Tibial nerve (tissue), 4 donors: Measurements from ENCODE around the gene DCAF8L2.

ENCODE experiments used
- EP300 ChIP-seq, 2 donors: sonication (generic); formaldehyde crosslinking; IDR thresholded peaks; one replicate each; pipeline ENCODE4 v1.6.1; 2017; ENCODE audit warnings: antibody characterized with exemption in 2 of 2, mild to moderate bottlenecking in 1 of 2
- POLR2A ChIP-seq, 2 donors: fragments of 450-650 bp; IDR thresholded peaks; one replicate each; pipeline ENCODE4 v1.6.1; 2017; ENCODE audit warnings: antibody characterized with exemption in 2 of 2, mild to moderate bottlenecking in 2 of 2, moderate library complexity in 2 of 2
- TF ChIP-seq, protein P1 (sequence below), 5 experiments: fragments of 200-600 bp in 3 of 5; fragments of 450-650 bp in 2 of 5; sonication (generic) in 3 of 5; IDR thresholded peaks; one replicate each; pipeline ENCODE4 v1.5.1; 2016 to 2019; ENCODE audit warnings: antibody characterized with exemption in 5 of 5, mild to moderate bottlenecking in 3 of 5, moderate library complexity in 2 of 5

DNA sequence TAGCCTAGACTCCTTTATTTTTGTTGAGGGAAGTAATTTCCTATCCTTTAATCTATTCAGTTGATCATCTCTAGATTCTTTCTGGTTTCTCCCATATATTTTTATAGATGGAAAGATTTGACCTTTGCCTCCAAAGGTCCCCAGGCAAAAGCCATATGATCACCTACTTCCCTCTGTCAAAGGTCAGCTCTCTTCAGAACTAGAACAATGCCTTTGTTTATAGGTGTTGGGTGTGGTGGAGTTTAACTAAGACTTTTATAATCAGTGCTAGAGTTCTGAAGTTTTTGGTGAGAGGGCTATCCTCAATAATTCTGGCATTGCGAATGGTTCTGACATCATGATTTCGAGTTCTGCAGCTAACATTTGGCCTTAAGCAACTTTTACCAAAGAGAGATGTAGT lies 19.0 kb upstream of the DCAF8L2 start:
- TF ChIP-seq, protein P1, sequence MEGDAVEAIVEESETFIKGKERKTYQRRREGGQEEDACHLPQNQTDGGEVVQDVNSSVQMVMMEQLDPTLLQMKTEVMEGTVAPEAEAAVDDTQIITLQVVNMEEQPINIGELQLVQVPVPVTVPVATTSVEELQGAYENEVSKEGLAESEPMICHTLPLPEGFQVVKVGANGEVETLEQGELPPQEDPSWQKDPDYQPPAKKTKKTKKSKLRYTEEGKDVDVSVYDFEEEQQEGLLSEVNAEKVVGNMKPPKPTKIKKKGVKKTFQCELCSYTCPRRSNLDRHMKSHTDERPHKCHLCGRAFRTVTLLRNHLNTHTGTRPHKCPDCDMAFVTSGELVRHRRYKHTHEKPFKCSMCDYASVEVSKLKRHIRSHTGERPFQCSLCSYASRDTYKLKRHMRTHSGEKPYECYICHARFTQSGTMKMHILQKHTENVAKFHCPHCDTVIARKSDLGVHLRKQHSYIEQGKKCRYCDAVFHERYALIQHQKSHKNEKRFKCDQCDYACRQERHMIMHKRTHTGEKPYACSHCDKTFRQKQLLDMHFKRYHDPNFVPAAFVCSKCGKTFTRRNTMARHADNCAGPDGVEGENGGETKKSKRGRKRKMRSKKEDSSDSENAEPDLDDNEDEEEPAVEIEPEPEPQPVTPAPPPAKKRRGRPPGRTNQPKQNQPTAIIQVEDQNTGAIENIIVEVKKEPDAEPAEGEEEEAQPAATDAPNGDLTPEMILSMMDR (IDR thresholded peaks at IDR 0.05): no peak
- no peak for TF ChIP-seq POLR2A (IDR thresholded peaks at IDR 0.05)
- TF ChIP-seq EP300 (IDR thresholded peaks at IDR 0.05): no peak
